ENCODE measurements around the gene EPHA8. TPM values are rescaled to one million over a fixed set of nuclear protein-coding genes. Genes with fewer than 3 reads are reported as not detected.

Gene EPHA8
- total and polyA plus RNA-seq, 12 donors = 0.11 to 10.1 (median 1.6) TPM; not detected in 2

- H3K4me1 ChIP-seq (replicated peaks in 1 of 2) = peaks cover 0 to 15% of the 10 kb centered on the region in 2 donors
- no peak for TF ChIP-seq POLR2A (IDR thresholded peaks at IDR 0.05)
- TF ChIP-seq CTCF (IDR thresholded peaks at IDR 0.05) = no peak
- H3K27ac ChIP-seq = no peak overlapping the region
- WGBS, 4 donors = 80 to 86% (median 83%) methylated on average over 15 to 17 of the region's 17 CpGs
- no peaks in the 10 kb centered on the region for H3K9me3 ChIP-seq (replicated peaks in 1 of 3)
- intact Hi-C loops (cut with DNase I) = no loop called here
- DNase-seq = no peak
- H3K27me3 ChIP-seq = no peaks in the 10 kb centered on the region
- no peak overlapping the region for H3K4me3 ChIP-seq
- no peaks in the 10 kb centered on the region for H3K36me3 ChIP-seq (replicated peaks in 1 of 2)
Observed at GRCh38 chr1:22551591-22551990, 11.7 kb upstream of the EPHA8 start.

- Histone ChIP-seq H3K36me3 (replicated peaks in 1 of 2) (no peaks in the 10 kb centered on the region), H3K9me3 (replicated peaks in 1 of 3) (no peaks in the 10 kb centered on the region), H3K4me1 (replicated peaks in 1 of 2) (peaks cover 0 to 19% of the 10 kb centered on the region in 2 donors), H3K27ac (no peak overlapping the region), H3K27me3 (no peaks in the 10 kb centered on the region), H3K4me3 (no peak overlapping the region)
- DNase-seq = no peak
- WGBS, 4 donors = 70 to 78% (median 73%) methylated on average over 5 of the region's 5 CpGs
- TF ChIP-seq POLR2A (IDR thresholded peaks at IDR 0.05) = no peak
- TF ChIP-seq CTCF (IDR thresholded peaks at IDR 0.05) = no peak
- intact Hi-C loops (cut with DNase I) = no loop called here
Observed at GRCh38 chr1:22552021-22552420, 11.3 kb upstream of the EPHA8 start.

GRCh38 chr1:22553104-22553880, 10.0 kb upstream of the EPHA8 start:
- Histone ChIP-seq H3K27me3 (no peaks in the 10 kb centered on the region), H3K27ac (no peak overlapping the region), H3K4me1 (replicated peaks in 1 of 2) (peaks cover 0 to 19% of the 10 kb centered on the region in 2 donors), H3K36me3 (replicated peaks in 1 of 2) (no peaks in the 10 kb centered on the region), H3K4me3 (no peak overlapping the region), H3K9me3 (replicated peaks in 1 of 3) (no peaks in the 10 kb centered on the region)
- DNase-seq = peak in 6 of 7 donors; percentile 39 to 66 (median 60)
- intact Hi-C loops (cut with DNase I) = no loop called here
- 29 to 33% (median 31%) methylated on average over 8 to 18 of the region's 18 CpGs for WGBS, 4 donors
- TF ChIP-seq POLR2A (IDR thresholded peaks at IDR 0.05) (no peak), CTCF (IDR thresholded peaks at IDR 0.05) (no peak)

- intact Hi-C loops (cut with DNase I) = no loop called here
- WGBS, 4 donors = 84 to 89% (median 87%) methylated on average over 7 to 8 of the region's 8 CpGs
- peaks cover 0 to 19% of the 10 kb centered on the region in 2 donors for H3K4me1 ChIP-seq (replicated peaks in 1 of 2)
- DNase-seq = no peak
- no peaks in the 10 kb centered on the region for H3K36me3 ChIP-seq (replicated peaks in 1 of 2)
- no peak overlapping the region for H3K27ac ChIP-seq
- no peak overlapping the region for H3K4me3 ChIP-seq
- H3K9me3 ChIP-seq (replicated peaks in 1 of 3) = no peaks in the 10 kb centered on the region
- no peaks in the 10 kb centered on the region for H3K27me3 ChIP-seq
- no peak for TF ChIP-seq CTCF (IDR thresholded peaks at IDR 0.05)
- TF ChIP-seq POLR2A (IDR thresholded peaks at IDR 0.05) = no peak
Observed at GRCh38 chr1:22553991-22554522, 9.2 kb upstream of the EPHA8 start.

Measured in adrenal gland (tissue), 12 donors.